IMR-90 (cell line): ENCODE results near the gene DCC.

Experiments
- CTCF ChIP-seq: conservative IDR thresholded peaks from 2 replicates; pipeline ENCODE4 v1.5.1; 2012; ENCODE audit warnings: mild to moderate bottlenecking, low read depth, low read length, improper control_type of control experiment
- POLR2A ChIP-seq: IDR thresholded peaks from 2 replicates; pipeline ENCODE4 v1.6.1; 2012; ENCODE audit warnings: mild to moderate bottlenecking, low read depth, low read length

- TF ChIP-seq CTCF (no peak), POLR2A (no peak)
These were observed 1138.2 kb downstream of the DCC start for GRCh38 chr18:53478155-53478554.
